Progenitor cell of endocrine pancreas (in vitro differentiated cells): ENCODE measurements around the gene LAMP1. TPM values are rescaled to one million over a fixed set of nuclear protein-coding genes. Genes with fewer than 3 reads are reported as not detected.
"Not testable (repeated sequence)": the region's sequence is repeated elsewhere in the genome, so short reads cannot be mapped to it uniquely, and the experiment has no call there.

Source experiments
- DNase-seq: peaks from one replicate; pipeline ENCODE4 v3.0.0; 2021; ENCODE audit warnings: low spot score; ENCODE audit not compliant: unreplicated experiment
- H3K27ac Mint-ChIP-seq: 2 replicates; pipeline ENCODE4 v1.8.0; 2021; ENCODE audit warnings: mild to moderate bottlenecking, moderate library complexity, mixed read lengths
- H3K27me3 Mint-ChIP-seq: 2 replicates; pipeline ENCODE4 v1.8.0; 2021; ENCODE audit warnings: mixed read lengths
- H3K36me3 Mint-ChIP-seq: 2 replicates; pipeline ENCODE4 v1.8.0; 2022; ENCODE audit warnings: mixed read lengths; ENCODE audit not compliant: insufficient read depth
- H3K4me1 Mint-ChIP-seq: 2 replicates; pipeline ENCODE4 v1.8.0; 2021; ENCODE audit warnings: low read depth, mixed read lengths
- H3K4me3 Mint-ChIP-seq: 2 replicates; pipeline ENCODE4 v1.8.0; 2021; ENCODE audit warnings: low read depth, mild to moderate bottlenecking, moderate library complexity, mixed read lengths
- H3K9me3 Mint-ChIP-seq: 2 replicates; pipeline ENCODE4 v1.8.0; 2021; ENCODE audit warnings: low read depth, mixed read lengths
- total RNA-seq: library from RNA; stranded (reverse); gene quantifications from 2 replicates; pipeline ENCODE4 v1.2.1, GENCODE V29; 2021
- TF ChIP-seq, protein P1 (sequence below): fragments of 200-600 bp; sonication (generic); IDR thresholded peaks from one replicate; pipeline ENCODE4 v1.5.0; 2021; ENCODE audit warnings: antibody characterized with exemption, mild to moderate bottlenecking; ENCODE audit not compliant: unreplicated experiment

Gene LAMP1
- total RNA-seq, 1 donor from 2014 or later = 107 TPM

DNA sequence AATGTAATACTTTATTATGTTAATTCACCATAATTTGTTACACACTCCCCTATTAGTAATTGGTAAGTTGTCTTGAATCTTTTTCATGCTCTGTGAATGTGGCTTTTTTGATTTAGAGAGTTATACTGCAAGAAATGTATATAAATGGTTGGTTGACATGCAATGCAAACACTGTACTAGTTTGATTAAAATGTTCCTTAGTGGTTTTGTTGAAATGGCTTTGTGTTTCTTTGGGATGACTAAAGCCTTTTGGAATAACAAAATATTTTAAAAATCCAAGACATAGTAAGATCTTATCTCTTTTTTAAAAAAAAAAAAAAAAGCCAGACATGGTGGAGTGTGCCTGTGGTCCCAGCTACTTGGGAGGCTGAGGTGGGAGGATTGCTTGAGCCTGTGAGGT is 10.5 kb downstream of the LAMP1 start:
- no peak overlapping the region for H3K4me3 Mint-ChIP-seq
- no peak for DNase-seq
- no peak overlapping the region for H3K27ac Mint-ChIP-seq
- H3K27me3 Mint-ChIP-seq = no peaks in the 10 kb centered on the region
- TF ChIP-seq, protein P1, sequence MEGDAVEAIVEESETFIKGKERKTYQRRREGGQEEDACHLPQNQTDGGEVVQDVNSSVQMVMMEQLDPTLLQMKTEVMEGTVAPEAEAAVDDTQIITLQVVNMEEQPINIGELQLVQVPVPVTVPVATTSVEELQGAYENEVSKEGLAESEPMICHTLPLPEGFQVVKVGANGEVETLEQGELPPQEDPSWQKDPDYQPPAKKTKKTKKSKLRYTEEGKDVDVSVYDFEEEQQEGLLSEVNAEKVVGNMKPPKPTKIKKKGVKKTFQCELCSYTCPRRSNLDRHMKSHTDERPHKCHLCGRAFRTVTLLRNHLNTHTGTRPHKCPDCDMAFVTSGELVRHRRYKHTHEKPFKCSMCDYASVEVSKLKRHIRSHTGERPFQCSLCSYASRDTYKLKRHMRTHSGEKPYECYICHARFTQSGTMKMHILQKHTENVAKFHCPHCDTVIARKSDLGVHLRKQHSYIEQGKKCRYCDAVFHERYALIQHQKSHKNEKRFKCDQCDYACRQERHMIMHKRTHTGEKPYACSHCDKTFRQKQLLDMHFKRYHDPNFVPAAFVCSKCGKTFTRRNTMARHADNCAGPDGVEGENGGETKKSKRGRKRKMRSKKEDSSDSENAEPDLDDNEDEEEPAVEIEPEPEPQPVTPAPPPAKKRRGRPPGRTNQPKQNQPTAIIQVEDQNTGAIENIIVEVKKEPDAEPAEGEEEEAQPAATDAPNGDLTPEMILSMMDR = no peak
- H3K36me3 Mint-ChIP-seq = peaks cover 9% of the 10 kb centered on the region
- no peaks in the 10 kb centered on the region for H3K9me3 Mint-ChIP-seq
- peaks cover 1% of the 10 kb centered on the region for H3K4me1 Mint-ChIP-seq

DNA sequence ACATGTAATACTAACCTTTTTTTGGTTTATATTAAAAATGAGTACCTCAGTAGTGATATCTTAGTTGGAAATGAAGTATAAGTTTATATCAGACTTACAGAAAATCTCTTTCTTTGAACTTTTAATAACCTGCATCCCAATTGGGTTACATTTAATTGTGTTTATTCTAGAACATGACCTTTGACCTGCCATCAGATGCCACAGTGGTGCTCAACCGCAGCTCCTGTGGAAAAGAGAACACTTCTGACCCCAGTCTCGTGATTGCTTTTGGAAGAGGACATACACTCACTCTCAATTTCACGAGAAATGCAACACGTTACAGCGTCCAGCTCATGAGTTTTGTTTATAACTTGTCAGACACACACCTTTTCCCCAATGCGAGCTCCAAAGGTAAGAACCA is 12.4 kb downstream of the LAMP1 start:
- Mint-ChIP-seq H3K36me3 (peaks cover 11% of the 10 kb centered on the region), H3K4me1 (peaks cover 1% of the 10 kb centered on the region), H3K9me3 (no peaks in the 10 kb centered on the region), H3K4me3 (no peak overlapping the region), H3K27me3 (no peaks in the 10 kb centered on the region), H3K27ac (no peak overlapping the region)
- DNase-seq = no peak
- TF ChIP-seq, protein P1 = no peak

DNA sequence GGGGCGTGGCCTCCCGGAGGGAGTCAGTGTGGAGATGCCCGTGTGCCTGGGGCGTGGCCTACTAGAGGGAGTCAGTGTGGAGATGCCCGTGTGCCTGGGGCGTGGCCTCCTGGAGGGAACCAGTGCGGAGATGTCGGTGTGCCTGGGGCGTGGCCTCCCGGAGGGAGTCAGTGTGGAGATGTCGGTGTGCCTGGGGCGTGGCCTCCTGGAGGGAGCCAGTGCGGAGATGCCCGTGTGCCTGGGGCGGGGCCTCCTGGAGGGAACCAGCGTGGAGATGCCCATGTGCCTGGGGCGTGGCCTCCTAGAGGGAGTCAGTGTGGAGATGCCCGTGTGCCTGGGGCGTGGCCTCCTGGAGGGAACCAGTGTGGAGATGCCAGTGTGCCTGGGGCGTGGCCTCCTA is 17.1 kb downstream of the LAMP1 start:
- not testable (repeated sequence) for H3K27me3 Mint-ChIP-seq, H3K4me3 Mint-ChIP-seq, H3K27ac Mint-ChIP-seq, H3K9me3 Mint-ChIP-seq, H3K4me1 Mint-ChIP-seq, DNase-seq
- peaks cover 10% of the 10 kb centered on the region for H3K36me3 Mint-ChIP-seq

DNA sequence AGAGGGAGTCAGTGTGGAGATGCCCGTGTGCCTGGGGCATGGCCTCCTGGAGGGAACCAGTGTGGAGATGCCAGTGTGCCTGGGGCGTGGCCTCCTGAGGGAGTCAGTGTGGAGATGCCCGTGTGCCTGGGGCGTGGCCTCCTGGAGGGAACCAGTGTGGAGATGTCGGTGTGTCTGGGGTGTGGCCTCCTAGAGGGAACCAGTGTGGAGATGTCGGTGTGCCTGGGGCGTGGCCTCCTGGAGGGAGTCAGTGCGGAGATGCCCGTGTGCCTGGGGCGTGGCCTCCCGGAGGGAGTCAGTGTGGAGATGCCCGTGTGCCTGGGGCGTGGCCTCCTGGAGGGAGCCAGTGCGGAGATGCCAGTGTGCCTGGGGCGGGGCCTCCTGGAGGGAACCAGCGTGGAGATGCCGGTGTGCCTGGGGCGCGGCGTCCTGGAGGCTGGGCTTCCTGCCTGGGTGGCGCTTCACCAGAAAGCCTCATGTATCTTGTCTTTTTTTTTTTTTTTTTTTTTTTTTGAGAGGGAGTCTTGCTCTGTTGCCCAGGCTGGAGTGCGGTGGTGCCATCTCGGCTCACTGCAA is 17.9 kb downstream of the LAMP1 start:
- H3K4me3 Mint-ChIP-seq, H3K27ac Mint-ChIP-seq, H3K27me3 Mint-ChIP-seq, H3K9me3 Mint-ChIP-seq, H3K36me3 Mint-ChIP-seq, H3K4me1 Mint-ChIP-seq, DNase-seq: not testable (repeated sequence)

DNA sequence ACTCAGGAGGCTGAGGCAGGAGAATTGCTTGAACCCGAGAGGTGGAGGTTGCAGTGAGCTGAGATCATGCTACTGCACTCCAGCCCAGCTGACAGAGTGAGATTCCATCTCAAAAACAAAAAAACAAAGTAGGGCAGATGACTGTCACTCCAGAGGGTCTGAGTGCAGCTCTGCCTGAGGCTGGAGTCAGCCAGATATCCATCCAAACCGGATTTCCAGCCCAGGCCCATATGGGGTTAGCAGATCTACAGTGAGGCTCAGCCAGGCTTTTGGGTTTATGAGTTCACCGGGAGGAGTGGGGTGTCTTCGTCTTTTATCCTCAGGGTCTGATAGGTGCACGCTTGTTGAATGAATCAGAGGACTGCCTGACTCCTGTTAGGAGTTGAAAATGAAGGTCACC is 19.0 kb downstream of the LAMP1 start:
- H3K27ac Mint-ChIP-seq = no peak overlapping the region
- TF ChIP-seq, protein P1 = no peak
- no peak for DNase-seq

DNA sequence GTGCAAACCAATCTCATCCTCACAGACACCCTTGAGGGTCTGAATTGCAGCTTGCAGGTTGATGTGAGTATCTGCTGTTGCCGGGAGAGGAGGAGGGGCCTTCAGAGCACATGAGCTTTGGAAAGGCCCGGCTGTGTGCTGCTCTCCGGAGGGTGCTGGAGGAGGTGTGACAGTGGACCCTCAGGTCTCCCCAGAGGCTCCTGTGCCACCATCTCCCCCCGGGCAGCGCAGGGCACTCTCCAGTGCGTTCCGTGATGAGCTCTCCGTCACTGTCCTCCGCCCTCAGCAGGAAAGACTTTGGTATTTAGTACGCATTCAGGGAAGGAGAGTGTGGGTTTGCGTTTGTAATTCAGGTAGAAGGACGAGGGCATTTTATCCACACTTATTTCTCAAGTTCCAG is 20.0 kb downstream of the LAMP1 start:
- Mint-ChIP-seq H3K27me3 (no peaks in the 10 kb centered on the region), H3K4me1 (no peaks in the 10 kb centered on the region), H3K9me3 (no peaks in the 10 kb centered on the region), H3K4me3 (no peak overlapping the region), H3K36me3 (peaks cover 15% of the 10 kb centered on the region), H3K27ac (no peak overlapping the region)
- TF ChIP-seq, protein P1 = no peak
- no peak for DNase-seq

More for the DNA sequence above, 19.0 kb downstream of the LAMP1 start:
- no peaks in the 10 kb centered on the region for H3K4me1 Mint-ChIP-seq
- no peak overlapping the region for H3K4me3 Mint-ChIP-seq
- H3K27me3 Mint-ChIP-seq = no peaks in the 10 kb centered on the region
- no peaks in the 10 kb centered on the region for H3K9me3 Mint-ChIP-seq
- H3K36me3 Mint-ChIP-seq = peaks cover 11% of the 10 kb centered on the region
